Measurements from ENCODE around the gene ZNF786. TPM values are rescaled to one million over a fixed set of nuclear protein-coding genes. Genes with fewer than 3 reads are reported as not detected.

ZNF786 gene
- total and polyA plus RNA-seq, 10 of the 15 experiments (the other 5 are each of a cell fraction or from before 2014, with no cell fraction given): 0.47 to 7.0 (median 4.2) TPM

GRCh38 chr7:149071182-149071635 is 19.3 kb downstream of the ZNF786 start:
- ATAC-seq (no peak), FAIRE-seq (no peak), DNase-seq (ENCODE audit: low read depth, low spot score) (no peak)
- H3K79me2 ChIP-seq (ENCODE audit: control insufficient read depth, insufficient read depth, low read length): no peaks in the 10 kb centered on the region
- no peaks in the 10 kb centered on the region for H3K27me3 ChIP-seq (replicated peaks in 1 of 2; ENCODE audit: control insufficient read depth in 2 of 2, insufficient read depth in 2 of 2, low read length in 1 of 2)
- H3K9ac ChIP-seq (ENCODE audit: control insufficient read depth, insufficient read depth, low read length): no peak overlapping the region
- TF ChIP-seq ZSCAN29 (IDR thresholded peaks at IDR 0.05) (no peak), CEBPZ (IDR thresholded peaks at IDR 0.05; ENCODE audit: low read depth, low read length) (no peak), RFX5 (IDR thresholded peaks at IDR 0.05; ENCODE audit: low read depth, low read length) (no peak), STAT1 (conservative IDR thresholded peaks at IDR 0.05) (no peak)
- intact Hi-C loops (cut with micrococcal nuclease; ENCODE audit: unreplicated experiment) (no loop called here), in situ Hi-C loops (cut with MboI) (no loop called here)
- no TSS peak for BruUV-seq (replicated peaks)
- no peaks in the 10 kb centered on the region for H3K4me1 ChIP-seq (ENCODE audit: control insufficient read depth, insufficient read depth, low read length)
- ChIA-PET RAD21 (ENCODE audit: unreplicated experiment) (no interaction called here), SMC1A (ENCODE audit: uncharacterized antibody, unreplicated experiment) (no interaction called here), CTCF (interaction anchor here (1.6 kb wide), 1 partner anchor 21 kb away, joined by 4 read pairs; no protein-coding TSS in a partner anchor), POLR2A (no interaction called here)
- no peak overlapping the region for H3K4me3 ChIP-seq
- H2AFZ ChIP-seq (ENCODE audit: control insufficient read depth, low read depth, low read length): no peak overlapping the region
- H3K9me3 ChIP-seq (replicated peaks; ENCODE audit: control insufficient read depth, insufficient read depth, low read length): no peaks in the 10 kb centered on the region
- H4K20me1 ChIP-seq (ENCODE audit: control insufficient read depth, insufficient read depth): no peaks in the 10 kb centered on the region
- H3K4me2 ChIP-seq (ENCODE audit: control insufficient read depth, insufficient read depth): no peak overlapping the region
- WGBS (ENCODE audit: insufficient coverage, insufficient replicate concordance, low lambda C conversion rate, missing lambda C conversion rate): 97% methylated on average over 29 of the region's 29 CpGs
- H3K27ac ChIP-seq (ENCODE audit: control insufficient read depth, insufficient read depth): no peak overlapping the region
- peaks cover 5 to 13% of the 10 kb centered on the region in 2 experiments; a peak in 3 of 4 replicates for H3K36me3 ChIP-seq (ENCODE audit: control insufficient read depth in 2 of 2, insufficient read depth in 2 of 2, low read length in 1 of 2)
